ENCODE measurements around the gene UTRN. TPM values are rescaled to one million over a fixed set of nuclear protein-coding genes. Genes with fewer than 3 reads are reported as not detected.

UTRN gene
- total RNA-seq = 100 to 1,000 TPM; 163 to 243 TPM

DNA sequence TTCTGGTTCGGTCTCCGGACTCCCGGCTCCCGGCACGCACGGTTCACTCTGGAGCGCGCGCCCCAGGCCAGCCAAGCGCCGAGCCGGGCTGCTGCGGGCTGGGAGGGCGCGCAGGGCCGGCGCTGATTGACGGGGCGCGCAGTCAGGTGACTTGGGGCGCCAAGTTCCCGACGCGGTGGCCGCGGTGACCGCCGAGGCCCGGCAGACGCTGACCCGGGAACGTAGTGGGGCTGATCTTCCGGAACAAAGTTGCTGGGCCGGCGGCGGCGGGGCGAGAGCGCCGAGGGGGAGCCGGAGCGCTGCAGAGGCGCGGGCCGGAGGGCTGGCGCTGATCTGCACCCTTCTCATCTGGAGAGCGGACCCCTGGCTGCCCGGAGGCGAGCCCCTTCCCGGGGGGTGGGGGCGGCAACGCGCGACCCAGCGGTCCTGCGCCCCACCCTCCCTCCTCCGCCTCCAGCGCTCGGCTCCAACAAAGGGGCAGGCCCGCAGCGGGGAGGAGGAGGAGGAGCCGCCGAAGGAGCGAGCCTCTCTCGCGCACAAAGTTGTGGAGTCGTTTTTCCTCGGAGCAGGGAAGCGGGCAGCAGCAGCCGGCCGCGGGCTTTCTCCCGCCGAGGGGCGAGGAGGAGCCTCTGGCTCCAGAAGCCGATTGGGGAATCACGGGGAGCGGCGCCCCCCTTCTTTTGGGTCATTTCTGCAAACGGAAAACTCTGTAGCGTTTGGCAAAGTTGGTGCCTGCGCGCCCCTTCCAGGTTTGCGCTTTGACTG lies at the start of gene UTRN:
UTRN (plus strand) TSS at position 553 of the 765 bp plus-strand sequence. CDS start 6,494 bp downstream, outside the sequence.
- Histone ChIP-seq H3K4me1 (ENCODE audit: control insufficient read depth in 1 of 2, low read depth in 2 of 2) (peaks cover 15 to 18% of the 10 kb centered on the region in 2 donors), H3K9me3 (no peaks in the 10 kb centered on the region), H3K27ac (peak within 1 kb of the TSS; percentile 92 to 95), H3K36me3 (no peaks in the 10 kb centered on the region), H3K4me3 (peak within 1 kb of the TSS; percentile 83), H3K27me3 (replicated peaks; ENCODE audit: insufficient read depth) (no peaks in the 10 kb centered on the region)
- peak; percentile 5 for TF ChIP-seq CTCF (IDR thresholded peaks at IDR 0.05)
- DNase-seq (ENCODE audit: low spot score) = peak; percentile 18
- peak; percentile 56 for ATAC-seq (ENCODE audit: insufficient number of reproducible peaks, low FRiP score, low read depth)

GRCh38 chr6:144244688-144245087 lies 40.4 kb upstream of the UTRN start:
- H3K36me3 ChIP-seq = no peaks in the 10 kb centered on the region
- H3K4me1 ChIP-seq (ENCODE audit: control insufficient read depth in 1 of 2, low read depth in 2 of 2) = peaks cover 3 to 15% of the 10 kb centered on the region in 2 donors
- H3K4me3 ChIP-seq = no peak overlapping the region
- no peak overlapping the region for H3K27ac ChIP-seq
- no peaks in the 10 kb centered on the region for H3K9me3 ChIP-seq
- DNase-seq (ENCODE audit: low spot score) = no peak
- no peak for TF ChIP-seq CTCF (IDR thresholded peaks at IDR 0.05)
- no peak for ATAC-seq (ENCODE audit: insufficient number of reproducible peaks, low FRiP score, low read depth)
- no peaks in the 10 kb centered on the region for H3K27me3 ChIP-seq (replicated peaks; ENCODE audit: insufficient read depth)

- no peak for TF ChIP-seq CTCF (IDR thresholded peaks at IDR 0.05)
- ATAC-seq (ENCODE audit: insufficient number of reproducible peaks, low FRiP score, low read depth) = no peak
Observed at GRCh38 chr6:144246988-144247387, 38.1 kb upstream of the UTRN start.

DNA sequence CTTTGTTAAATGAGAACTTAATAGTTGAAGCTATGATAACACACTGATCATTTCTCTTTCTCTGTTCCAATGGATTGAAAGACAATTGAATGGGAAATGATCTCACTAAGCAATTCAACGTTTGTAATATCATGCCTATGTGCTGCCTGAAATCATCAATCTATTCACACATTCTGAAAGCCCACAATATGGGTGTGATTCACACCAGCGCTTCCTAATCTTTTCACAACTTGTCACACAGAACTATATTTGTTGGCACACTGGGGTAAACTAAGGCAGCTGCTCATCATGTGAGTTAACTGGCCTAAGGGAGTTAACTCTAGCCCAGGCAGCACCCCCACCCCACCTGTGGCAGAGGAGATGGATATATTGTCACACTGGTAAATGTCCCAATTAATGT lies 37.1 kb upstream of the UTRN start:
- TF ChIP-seq CTCF (IDR thresholded peaks at IDR 0.05) = no peak
- Histone ChIP-seq H3K4me1 (ENCODE audit: control insufficient read depth in 1 of 2, low read depth in 2 of 2) (peaks cover 6 to 17% of the 10 kb centered on the region in 2 donors), H3K4me3 (no peak overlapping the region), H3K27me3 (replicated peaks; ENCODE audit: insufficient read depth) (no peaks in the 10 kb centered on the region), H3K9me3 (no peaks in the 10 kb centered on the region), H3K36me3 (no peaks in the 10 kb centered on the region), H3K27ac (peak overlapping the region in 1 of 2 donors; percentile 51)
- DNase-seq (ENCODE audit: low spot score) (no peak), ATAC-seq (ENCODE audit: insufficient number of reproducible peaks, low FRiP score, low read depth) (no peak)

More at GRCh38 chr6:144246988-144247387, 38.1 kb upstream of the UTRN start:
- H3K9me3 ChIP-seq = no peaks in the 10 kb centered on the region
- DNase-seq (ENCODE audit: low spot score) = no peak
- no peak overlapping the region for H3K4me3 ChIP-seq
- H3K27me3 ChIP-seq (replicated peaks; ENCODE audit: insufficient read depth) = no peaks in the 10 kb centered on the region
- peaks cover 6 to 17% of the 10 kb centered on the region in 2 donors for H3K4me1 ChIP-seq (ENCODE audit: control insufficient read depth in 1 of 2, low read depth in 2 of 2)
- H3K36me3 ChIP-seq = no peaks in the 10 kb centered on the region
- H3K27ac ChIP-seq = no peak overlapping the region

- ATAC-seq (ENCODE audit: insufficient number of reproducible peaks, low FRiP score, low read depth) = peak; percentile 66
- no peaks in the 10 kb centered on the region for H3K27me3 ChIP-seq (replicated peaks; ENCODE audit: insufficient read depth)
- H3K9me3 ChIP-seq = no peaks in the 10 kb centered on the region
- no peak for TF ChIP-seq CTCF (IDR thresholded peaks at IDR 0.05)
- H3K27ac ChIP-seq = peak overlapping the region; percentile 35 to 51
- H3K4me3 ChIP-seq = no peak overlapping the region
- H3K36me3 ChIP-seq = no peaks in the 10 kb centered on the region
- DNase-seq (ENCODE audit: low spot score) = no peak
- peaks cover 6 to 17% of the 10 kb centered on the region in 2 donors for H3K4me1 ChIP-seq (ENCODE audit: control insufficient read depth in 1 of 2, low read depth in 2 of 2)
Observed at GRCh38 chr6:144248476-144249301, 36.4 kb upstream of the UTRN start.

Measured in thoracic aorta (tissue), 2 donors.